Measurements from ENCODE around the gene GABRR2.
"Not testable (repeated sequence)": the region's sequence is repeated elsewhere in the genome, so short reads cannot be mapped to it uniquely, and the experiment has no call there.

GABRR2 gene

GRCh38 chr6:89308525-89309395 lies 6.3 kb downstream of the GABRR2 start:
- Histone ChIP-seq H3K36me3 (ENCODE audit: insufficient read depth, low read length) (no peaks in the 10 kb centered on the region; the same call in 1 of the 2 replicates), H3K9me2 (ENCODE audit: low read depth, low read length) (no peaks in the 10 kb centered on the region), H3K9ac (ENCODE audit: low read length) (no peak overlapping the region), H4K20me1 (ENCODE audit: insufficient read depth, low read length) (no peaks in the 10 kb centered on the region), H3K4me3 (ENCODE audit: low read depth, low read length, poor library complexity, severe bottlenecking) (no peak overlapping the region), H3K4me2 (ENCODE audit: low read length) (no peak overlapping the region), H3K27ac (ENCODE audit: low read depth, low read length, poor library complexity, severe bottlenecking) (no peak overlapping the region), H3K9me3 (ENCODE audit: low read length) (peaks cover under 1% of the 10 kb centered on the region; the same call in 1 of the 2 replicates), H3K4me1 (ENCODE audit: insufficient read depth, low read length, severe bottlenecking) (peaks cover 27% of the 10 kb centered on the region), H3K79me2 (ENCODE audit: insufficient read depth, low read length) (no peaks in the 10 kb centered on the region), H3F3A (ENCODE audit: insufficient read depth, low read length) (no peaks in the 10 kb centered on the region), H3K27me3 (ENCODE audit: insufficient read depth, low read length) (no peaks in the 10 kb centered on the region), H2AFZ (ENCODE audit: low read length) (no peak overlapping the region)
- no peak for TF ChIP-seq CTCF (IDR thresholded peaks at IDR 0.05; ENCODE audit: low read length)
- no peak for TF ChIP-seq EZH2 (IDR thresholded peaks at IDR 0.05; ENCODE audit: borderline replicate concordance, low read length)

DNA sequence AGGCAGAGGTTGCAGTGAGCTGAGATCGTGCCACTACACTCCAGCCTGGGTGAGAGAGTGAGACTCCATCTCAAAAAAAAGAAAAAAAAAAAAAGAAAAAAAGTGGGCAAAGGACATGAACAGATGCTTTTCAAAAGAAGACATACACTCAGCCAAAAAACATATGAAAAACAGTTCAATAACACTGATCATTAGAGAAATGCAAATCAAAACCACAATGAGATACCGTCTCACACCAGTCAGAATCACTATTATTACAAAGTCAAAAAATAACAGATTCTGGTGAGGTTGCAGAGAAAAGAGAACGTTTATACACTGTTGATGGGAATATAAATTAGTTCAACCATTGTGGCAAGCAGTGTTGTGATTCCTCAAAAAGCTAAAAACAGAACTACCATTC lies 10.6 kb downstream of the GABRR2 start:
- H3K27me3 ChIP-seq (ENCODE audit: insufficient read depth, low read length): not testable (repeated sequence)

GRCh38 chr6:89302936-89303335 lies 12.2 kb downstream of the GABRR2 start:
- TF ChIP-seq EZH2 (IDR thresholded peaks at IDR 0.05; ENCODE audit: borderline replicate concordance, low read length) (no peak), CTCF (IDR thresholded peaks at IDR 0.05; ENCODE audit: low read length) (no peak)
- Histone ChIP-seq H3K36me3 (ENCODE audit: insufficient read depth, low read length) (no peaks in the 10 kb centered on the region; the same call in 1 of the 2 replicates), H3K4me2 (ENCODE audit: low read length) (no peak overlapping the region)

More for the DNA sequence above, 10.6 kb downstream of the GABRR2 start:
- H3K9me2 ChIP-seq (ENCODE audit: low read depth, low read length); H3K27ac ChIP-seq (ENCODE audit: low read depth, low read length, poor library complexity, severe bottlenecking); H3K4me3 ChIP-seq (ENCODE audit: low read depth, low read length, poor library complexity, severe bottlenecking); H3K36me3 ChIP-seq (ENCODE audit: insufficient read depth, low read length); H3K9me3 ChIP-seq (ENCODE audit: low read length); H3K9ac ChIP-seq (ENCODE audit: low read length); H3K4me2 ChIP-seq (ENCODE audit: low read length); H3K4me1 ChIP-seq (ENCODE audit: insufficient read depth, low read length, severe bottlenecking); H2AFZ ChIP-seq (ENCODE audit: low read length); H3K79me2 ChIP-seq (ENCODE audit: insufficient read depth, low read length); H3F3A ChIP-seq (ENCODE audit: insufficient read depth, low read length); H4K20me1 ChIP-seq (ENCODE audit: insufficient read depth, low read length): not testable (repeated sequence)

More at GRCh38 chr6:89302936-89303335, 12.2 kb downstream of the GABRR2 start:
- peaks cover 12% of the 10 kb centered on the region for H3K4me1 ChIP-seq (ENCODE audit: insufficient read depth, low read length, severe bottlenecking)
- no peaks in the 10 kb centered on the region for H3F3A ChIP-seq (ENCODE audit: insufficient read depth, low read length)
- no peaks in the 10 kb centered on the region for H3K79me2 ChIP-seq (ENCODE audit: insufficient read depth, low read length)
- H3K27ac ChIP-seq (ENCODE audit: low read depth, low read length, poor library complexity, severe bottlenecking): no peak overlapping the region
- no peak overlapping the region for H2AFZ ChIP-seq (ENCODE audit: low read length)
- H3K27me3 ChIP-seq (ENCODE audit: insufficient read depth, low read length): no peaks in the 10 kb centered on the region
- H3K9ac ChIP-seq (ENCODE audit: low read length): no peak overlapping the region
- no peaks in the 10 kb centered on the region for H3K9me2 ChIP-seq (ENCODE audit: low read depth, low read length)
- no peaks in the 10 kb centered on the region for H4K20me1 ChIP-seq (ENCODE audit: insufficient read depth, low read length)
- H3K4me3 ChIP-seq (ENCODE audit: low read depth, low read length, poor library complexity, severe bottlenecking): no peak overlapping the region
- H3K9me3 ChIP-seq (ENCODE audit: low read length): peaks cover 3% of the 10 kb centered on the region; the same call in 1 of the 2 replicates

Measured in OCI-LY1 (cell line).